Endodermal cell (in vitro differentiated cells): ENCODE data around the gene FCSK. TPM values are rescaled to one million over a fixed set of nuclear protein-coding genes. Genes with fewer than 3 reads are reported as not detected.

ENCODE experiments used
- DNase-seq: peaks from one replicate; pipeline ENCODE4 v3.0.0-alpha.2; 2017
- H3K27ac ChIP-seq: 2 replicates; pipeline ENCODE4 v1.5.1; 2013; ENCODE audit warnings: mild to moderate bottlenecking, low read depth, low read length, moderate library complexity
- H3K27me3 ChIP-seq: 2 replicates; pipeline ENCODE4 v1.6.1; 2013; ENCODE audit warnings: mild to moderate bottlenecking, low read length, moderate library complexity; ENCODE audit not compliant: insufficient read depth, control insufficient read depth, poor library complexity, severe bottlenecking
- H3K36me3 ChIP-seq: 2 replicates; pipeline ENCODE4 v1.7.0; 2013; ENCODE audit warnings: mild to moderate bottlenecking, low read length, moderate library complexity; ENCODE audit not compliant: control insufficient read depth, insufficient read depth
- H3K4me1 ChIP-seq: one replicate; pipeline ENCODE4 v1.7.0; 2013; ENCODE audit warnings: low read length; ENCODE audit not compliant: control insufficient read depth, insufficient read depth
- H3K4me3 ChIP-seq: 2 replicates; pipeline ENCODE4 v1.5.1; 2013; ENCODE audit warnings: mild to moderate bottlenecking, low read length, moderate library complexity
- H3K9ac ChIP-seq: 2 replicates; pipeline ENCODE4 v1.6.1; 2013; ENCODE audit warnings: mild to moderate bottlenecking, low read length, moderate library complexity; ENCODE audit not compliant: poor library complexity, severe bottlenecking; ENCODE audit errors: extremely low read depth
- H3K9me3 ChIP-seq: 2 replicates; pipeline ENCODE4 v1.6.1; 2013; ENCODE audit warnings: mild to moderate bottlenecking, low read length, moderate library complexity; ENCODE audit not compliant: control insufficient read depth
- H3K27ac Mint-ChIP-seq: 2 replicates; pipeline ENCODE4 v1.8.0; 2020; ENCODE audit warnings: mixed read lengths
- H3K27me3 Mint-ChIP-seq: 2 replicates; pipeline ENCODE4 v1.8.0; 2021; ENCODE audit warnings: mild to moderate bottlenecking, mixed read lengths; ENCODE audit not compliant: insufficient read depth
- H3K36me3 Mint-ChIP-seq: 2 replicates; pipeline ENCODE4 v1.8.0; 2020; ENCODE audit warnings: low read depth, mixed read lengths
- H3K4me1 Mint-ChIP-seq: 2 replicates; pipeline ENCODE4 v1.8.0; 2020; ENCODE audit warnings: mixed read lengths
- H3K4me3 Mint-ChIP-seq: 2 replicates; pipeline ENCODE4 v1.8.0; 2020; ENCODE audit warnings: mild to moderate bottlenecking, moderate library complexity, mixed read lengths
- H3K9me3 Mint-ChIP-seq: 2 replicates; pipeline ENCODE4 v1.8.0; 2020; ENCODE audit warnings: mild to moderate bottlenecking, mixed read lengths
- CTCF ChIP-seq: fragments of 200-600 bp; sonication (generic); conservative IDR thresholded peaks from 2 replicates; pipeline ENCODE4 v1.5.0; 2021; ENCODE audit warnings: antibody characterized with exemption, mild to moderate bottlenecking
- WGBS, 2 experiments: methylation state at CpG; one replicate each; pipeline versions ENCODE4 v1.1.5 to v1.1.7; 2013; ENCODE audit warnings: missing lambda C conversion rate in 2 of 2, mixed read lengths in 1 of 2; ENCODE audit not compliant: insufficient coverage in 1 of 2, insufficient read length in 1 of 2; 5-methylcytosine and 5-hydroxymethylcytosine counted together
- total RNA-seq, 2 donors: library from RNA; stranded (reverse); fragmentation: NEBNext Ultra II Directional in 1 of 2; extraction: Animal tissue kit (Norgen Biotek cat#: 25700) in 1 of 2; gene quantifications; 2 replicates in 1 of 2; 3 replicates in 1 of 2; pipeline ENCODE4 v1.2.1, GENCODE V29; 2021

Gene FCSK
- total RNA-seq, 2 donors from 2014 or later: 18.7 to 19.5 TPM

GRCh38 chr16:70418993-70419318 lies 35.4 kb upstream of the FCSK start:
- Histone ChIP-seq H3K4me3 (no peak overlapping the region), H3K9me3 (no peaks in the 10 kb centered on the region), H3K27ac (no peak overlapping the region), H3K27me3 (no peaks in the 10 kb centered on the region), H3K4me1 (peaks cover 52% of the 10 kb centered on the region), H3K9ac (no peak overlapping the region), H3K36me3 (peaks cover 48% of the 10 kb centered on the region)
- Mint-ChIP-seq H3K4me3 (no peak overlapping the region), H3K9me3 (no peaks in the 10 kb centered on the region), H3K4me1 (peaks cover 81% of the 10 kb centered on the region), H3K27ac (no peak overlapping the region), H3K36me3 (peaks cover 18% of the 10 kb centered on the region), H3K27me3 (no peaks in the 10 kb centered on the region)
- WGBS, 2 experiments: 92 to 100% methylated on average over 1 to 5 of the region's 5 CpGs
- no peak for TF ChIP-seq CTCF
- DNase-seq: no peak

DNA sequence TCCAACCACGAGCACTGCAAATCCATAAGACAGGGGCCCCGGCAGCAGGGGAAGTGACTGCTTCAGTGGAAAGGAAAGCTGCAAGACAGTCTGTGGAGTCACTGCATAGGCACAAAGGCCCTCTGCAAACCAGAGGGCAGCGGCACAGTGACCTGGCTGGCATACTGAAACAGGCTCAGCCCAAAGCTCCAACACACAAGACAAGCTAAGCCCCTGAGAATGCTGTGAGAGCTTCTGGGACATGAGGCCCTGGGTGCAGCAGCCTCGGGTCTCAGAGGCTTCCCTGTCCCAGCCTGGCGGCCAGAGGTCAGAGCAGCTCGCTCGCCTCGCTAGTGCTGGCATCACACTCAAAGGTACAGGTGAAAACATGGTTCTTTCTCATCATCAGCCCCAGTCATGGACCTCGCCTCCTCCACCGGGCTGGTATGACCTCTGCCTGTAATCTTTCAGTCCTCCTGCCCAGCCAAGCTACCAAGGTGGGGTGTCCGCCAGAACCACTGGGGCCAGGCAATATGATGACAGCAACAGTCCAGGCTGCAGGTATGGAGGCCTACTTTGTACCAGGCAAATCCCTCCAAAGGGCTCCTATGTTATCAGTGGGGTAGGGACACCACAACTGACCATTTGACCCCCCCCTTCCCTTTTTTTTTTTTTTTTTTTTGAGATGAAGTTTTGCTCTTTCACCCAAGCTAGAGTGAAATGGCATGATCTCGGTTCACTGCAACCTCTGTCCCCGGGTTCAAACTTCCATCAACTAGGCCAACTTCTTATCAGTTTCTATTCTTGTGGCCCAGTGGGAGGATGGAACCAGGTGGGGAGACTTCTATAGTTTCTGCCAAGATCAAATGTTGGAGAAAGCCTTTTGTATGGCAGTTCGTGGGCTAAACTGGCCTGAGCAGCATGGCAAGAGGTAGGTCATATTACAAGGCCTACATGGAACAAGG lies 34.7 kb upstream of the FCSK start:
- H3K27ac ChIP-seq: no peak overlapping the region

GRCh38 chr16:70421014-70421413 lies 33.4 kb upstream of the FCSK start:
- H3K9ac ChIP-seq: no peak overlapping the region
- WGBS, 2 experiments: 87 to 89% methylated on average over 7 to 9 of the region's 9 CpGs

More for the DNA sequence above, 34.7 kb upstream of the FCSK start:
- Mint-ChIP-seq H3K4me3 (no peak overlapping the region), H3K27me3 (no peaks in the 10 kb centered on the region), H3K4me1 (peaks cover 78% of the 10 kb centered on the region), H3K9me3 (no peaks in the 10 kb centered on the region), H3K27ac (no peak overlapping the region), H3K36me3 (peaks cover 18% of the 10 kb centered on the region)
- H3K9me3 ChIP-seq: no peaks in the 10 kb centered on the region
- H3K9ac ChIP-seq: no peak overlapping the region
- peaks cover 50% of the 10 kb centered on the region for H3K36me3 ChIP-seq
- H3K4me1 ChIP-seq: peaks cover 48% of the 10 kb centered on the region
- 93 to 95% methylated on average over 7 to 14 of the region's 14 CpGs for WGBS, 2 experiments
- peak overlapping the region; percentile 25 for H3K4me3 ChIP-seq
- DNase-seq: no peak
- TF ChIP-seq CTCF: no peak
- no peaks in the 10 kb centered on the region for H3K27me3 ChIP-seq

More at GRCh38 chr16:70421014-70421413, 33.4 kb upstream of the FCSK start:
- no peak overlapping the region for H3K4me3 Mint-ChIP-seq
- Histone ChIP-seq H3K36me3 (peaks cover 61% of the 10 kb centered on the region), H3K9me3 (no peaks in the 10 kb centered on the region), H3K27me3 (no peaks in the 10 kb centered on the region), H3K4me1 (peaks cover 48% of the 10 kb centered on the region), H3K27ac (no peak overlapping the region), H3K4me3 (no peak overlapping the region)
- H3K36me3 Mint-ChIP-seq: peaks cover 27% of the 10 kb centered on the region
- no peaks in the 10 kb centered on the region for H3K27me3 Mint-ChIP-seq
- no peaks in the 10 kb centered on the region for H3K9me3 Mint-ChIP-seq
- no peak for DNase-seq
- peaks cover 70% of the 10 kb centered on the region for H3K4me1 Mint-ChIP-seq
- no peak for TF ChIP-seq CTCF
- H3K27ac Mint-ChIP-seq: peak overlapping the region; percentile 77
